ENCODE data around the gene TUBB1. TPM values are rescaled to one million over a fixed set of nuclear protein-coding genes. Genes with fewer than 3 reads are reported as not detected.

Gene TUBB1
- total and polyA plus RNA-seq, 2 of the 13 experiments (the other 11 are each of a cell fraction or from before 2014, with no cell fraction given), result 0.11 to 57.6 TPM

DNA sequence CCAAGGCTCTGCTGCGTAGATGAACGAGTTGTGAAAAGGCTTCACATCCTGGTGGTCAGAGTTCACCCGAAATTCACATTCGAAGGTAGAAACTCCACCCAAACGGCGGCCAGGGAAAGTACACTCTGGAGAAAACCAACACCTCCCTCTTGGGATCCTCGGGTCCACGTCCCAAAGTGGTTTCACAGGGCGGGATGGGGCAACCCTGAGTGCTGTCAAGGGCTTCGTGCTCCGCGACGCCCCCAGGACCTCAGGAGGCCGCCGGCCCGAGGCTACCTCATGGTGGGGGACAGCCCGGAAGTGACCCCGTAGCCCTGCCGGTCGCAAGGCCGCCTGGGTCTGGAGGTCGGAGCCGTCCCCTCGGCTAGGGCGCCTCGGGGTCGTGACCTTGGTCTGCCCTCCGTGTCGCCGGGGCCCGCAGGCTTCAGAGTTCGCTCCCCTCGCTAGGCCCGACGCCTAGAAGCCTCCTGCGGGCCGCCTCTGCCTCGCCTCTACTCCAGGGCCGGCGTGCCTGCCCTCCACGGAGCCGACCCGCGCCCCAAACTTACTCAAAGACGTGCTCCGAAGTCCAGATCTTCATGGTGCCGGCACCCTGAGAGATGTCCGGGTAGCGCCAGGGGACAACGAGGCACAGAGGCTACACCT is 23.0 kb downstream of the TUBB1 start, which contains the start of gene PRELID3B (continued):
- peak; percentile 51; the same call in 1 of the 2 replicates for TF ChIP-seq ZFP91 (CRISPR knock-in tag; IDR thresholded peaks at IDR 0.05; ENCODE audit: borderline replicate concordance)
- no peak for TF ChIP-seq SIX1 (CRISPR knock-in tag; IDR thresholded peaks at IDR 0.05; ENCODE audit: borderline replicate concordance)
- no peak for TF ChIP-seq MYNN (CRISPR knock-in tag; IDR thresholded peaks at IDR 0.05; ENCODE audit: low read depth)
- no peak for TF ChIP-seq ZC3H4 (CRISPR knock-in tag; IDR thresholded peaks at IDR 0.05; ENCODE audit: borderline replicate concordance)
- TF ChIP-seq MAF1 (CRISPR knock-in tag; IDR thresholded peaks at IDR 0.05; ENCODE audit: borderline replicate concordance), result no peak
- TF ChIP-seq ZNF770 (CRISPR knock-in tag; IDR thresholded peaks at IDR 0.05), result no peak
- peak; percentile 26 for TF ChIP-seq HNF4A (CRISPR knock-in tag; IDR thresholded peaks at IDR 0.05)
- peak; percentile 80 for TF ChIP-seq ZFX (CRISPR knock-in tag; IDR thresholded peaks at IDR 0.05; ENCODE audit: low read depth)
- TF ChIP-seq FOXK1 (CRISPR knock-in tag; IDR thresholded peaks at IDR 0.05; ENCODE audit: borderline replicate concordance, low read depth), result no peak
- TF ChIP-seq, protein P1, sequence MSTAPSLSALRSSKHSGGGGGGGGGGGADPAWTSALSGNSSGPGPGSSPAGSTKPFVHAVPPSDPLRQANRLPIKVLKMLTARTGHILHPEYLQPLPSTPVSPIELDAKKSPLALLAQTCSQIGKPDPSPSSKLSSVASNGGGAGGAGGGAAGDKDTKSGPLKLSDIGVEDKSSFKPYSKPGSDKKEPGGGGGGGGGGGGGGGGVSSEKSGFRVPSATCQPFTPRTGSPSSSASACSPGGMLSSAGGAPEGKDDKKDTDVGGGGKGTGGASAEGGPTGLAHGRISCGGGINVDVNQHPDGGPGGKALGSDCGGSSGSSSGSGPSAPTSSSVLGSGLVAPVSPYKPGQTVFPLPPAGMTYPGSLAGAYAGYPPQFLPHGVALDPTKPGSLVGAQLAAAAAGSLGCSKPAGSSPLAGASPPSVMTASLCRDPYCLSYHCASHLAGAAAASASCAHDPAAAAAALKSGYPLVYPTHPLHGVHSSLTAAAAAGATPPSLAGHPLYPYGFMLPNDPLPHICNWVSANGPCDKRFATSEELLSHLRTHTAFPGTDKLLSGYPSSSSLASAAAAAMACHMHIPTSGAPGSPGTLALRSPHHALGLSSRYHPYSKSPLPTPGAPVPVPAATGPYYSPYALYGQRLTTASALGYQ (CRISPR knock-in tag; IDR thresholded peaks at IDR 0.05), result no peak
- TF ChIP-seq, protein P2, sequence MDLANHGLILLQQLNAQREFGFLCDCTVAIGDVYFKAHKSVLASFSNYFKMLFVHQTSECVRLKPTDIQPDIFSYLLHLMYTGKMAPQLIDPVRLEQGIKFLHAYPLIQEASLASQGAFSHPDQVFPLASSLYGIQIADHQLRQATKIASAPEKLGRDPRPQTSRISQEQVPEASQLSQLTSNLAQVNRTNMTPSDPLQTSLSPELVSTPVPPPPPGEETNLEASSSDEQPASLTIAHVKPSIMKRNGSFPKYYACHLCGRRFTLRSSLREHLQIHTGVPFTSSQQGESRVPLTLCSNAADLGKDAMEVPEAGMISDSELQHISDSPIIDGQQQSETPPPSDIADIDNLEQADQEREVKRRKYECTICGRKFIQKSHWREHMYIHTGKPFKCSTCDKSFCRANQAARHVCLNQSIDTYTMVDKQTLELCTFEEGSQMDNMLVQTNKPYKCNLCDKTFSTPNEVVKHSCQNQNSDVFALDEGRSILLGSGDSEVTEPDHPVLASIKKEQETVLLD (CRISPR knock-in tag; IDR thresholded peaks at IDR 0.05; ENCODE audit: low read depth), result no peak
- no peak for TF ChIP-seq ZNF572 (CRISPR knock-in tag; IDR thresholded peaks at IDR 0.05)
- TF ChIP-seq BRCA1 (CRISPR knock-in tag; IDR thresholded peaks at IDR 0.05), result no peak
- TF ChIP-seq, protein P3, sequence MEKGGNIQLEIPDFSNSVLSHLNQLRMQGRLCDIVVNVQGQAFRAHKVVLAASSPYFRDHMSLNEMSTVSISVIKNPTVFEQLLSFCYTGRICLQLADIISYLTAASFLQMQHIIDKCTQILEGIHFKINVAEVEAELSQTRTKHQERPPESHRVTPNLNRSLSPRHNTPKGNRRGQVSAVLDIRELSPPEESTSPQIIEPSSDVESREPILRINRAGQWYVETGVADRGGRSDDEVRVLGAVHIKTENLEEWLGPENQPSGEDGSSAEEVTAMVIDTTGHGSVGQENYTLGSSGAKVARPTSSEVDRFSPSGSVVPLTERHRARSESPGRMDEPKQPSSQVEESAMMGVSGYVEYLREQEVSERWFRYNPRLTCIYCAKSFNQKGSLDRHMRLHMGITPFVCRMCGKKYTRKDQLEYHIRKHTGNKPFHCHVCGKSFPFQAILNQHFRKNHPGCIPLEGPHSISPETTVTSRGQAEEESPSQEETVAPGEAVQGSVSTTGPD (CRISPR knock-in tag; IDR thresholded peaks at IDR 0.05), result no peak
- no peak for TF ChIP-seq ATAD3A (CRISPR knock-in tag; IDR thresholded peaks at IDR 0.05)
- no peak for TF ChIP-seq GTF3A (CRISPR knock-in tag; conservative IDR thresholded peaks at IDR 0.05)
- TF ChIP-seq NR2C2 (CRISPR knock-in tag; IDR thresholded peaks at IDR 0.05; ENCODE audit: borderline replicate concordance), result peak; percentile 81; the same call in 1 of the 2 replicates
- TF ChIP-seq RAD51 (IDR thresholded peaks at IDR 0.05; ENCODE audit: borderline replicate concordance), result no peak
- TF ChIP-seq PLSCR1 (CRISPR knock-in tag; IDR thresholded peaks at IDR 0.05; ENCODE audit: borderline replicate concordance), result 0 out of 2 replicates have a peak, but pooled peaks have one; percentile 73
- TF ChIP-seq ESRRA (CRISPR knock-in tag; IDR thresholded peaks at IDR 0.05; ENCODE audit: low read depth), result peak; percentile 87
